NCI-H82 treated with DMSO at 0.1 percent for 48 hours (cell line): Measurements from ENCODE around the gene NUDT9.

ENCODE experiments used
- DNase-seq: peaks from one replicate; lab custom pipeline; 2025; ENCODE audit not compliant: unreplicated experiment; lab: John Stamatoyannopoulos, UW

Gene NUDT9

GRCh38 chr4:87506974-87507701, 84.8 kb downstream of the NUDT9 start:
- DNase-seq = no peak
